Vagina (tissue), 2 donors: Measurements from ENCODE around the gene NAMPT.

Source experiments
- POLR2A ChIP-seq, 2 donors: fragments of 450-650 bp; IDR thresholded peaks; one replicate each; pipeline ENCODE4 v1.6.1; 2017; ENCODE audit warnings: antibody characterized with exemption in 2 of 2, mild to moderate bottlenecking in 2 of 2, moderate library complexity in 2 of 2
- POLR2AphosphoS5 ChIP-seq, 2 donors: sonication (generic); formaldehyde crosslinking; IDR thresholded peaks; one replicate each; pipeline ENCODE4 v1.9.0; 2017; ENCODE audit warnings: antibody characterized with exemption in 2 of 2, mild to moderate bottlenecking in 2 of 2, low read depth in 1 of 2; ENCODE audit not compliant: insufficient read depth in 1 of 2
- TF ChIP-seq, protein P1 (sequence below), 3 experiments: fragments of 450-650 bp in 2 of 3; fragments of 200-600 bp in 1 of 3; sonication (generic) in 1 of 3; IDR thresholded peaks; one replicate each; pipeline ENCODE4 v1.5.1; 2017 to 2019; ENCODE audit warnings: antibody characterized with exemption in 3 of 3, mild to moderate bottlenecking in 2 of 3, moderate library complexity in 2 of 3

GRCh38 chr7:106305732-106306131 is 20.9 kb upstream of the NAMPT start:
- TF ChIP-seq, protein P1, sequence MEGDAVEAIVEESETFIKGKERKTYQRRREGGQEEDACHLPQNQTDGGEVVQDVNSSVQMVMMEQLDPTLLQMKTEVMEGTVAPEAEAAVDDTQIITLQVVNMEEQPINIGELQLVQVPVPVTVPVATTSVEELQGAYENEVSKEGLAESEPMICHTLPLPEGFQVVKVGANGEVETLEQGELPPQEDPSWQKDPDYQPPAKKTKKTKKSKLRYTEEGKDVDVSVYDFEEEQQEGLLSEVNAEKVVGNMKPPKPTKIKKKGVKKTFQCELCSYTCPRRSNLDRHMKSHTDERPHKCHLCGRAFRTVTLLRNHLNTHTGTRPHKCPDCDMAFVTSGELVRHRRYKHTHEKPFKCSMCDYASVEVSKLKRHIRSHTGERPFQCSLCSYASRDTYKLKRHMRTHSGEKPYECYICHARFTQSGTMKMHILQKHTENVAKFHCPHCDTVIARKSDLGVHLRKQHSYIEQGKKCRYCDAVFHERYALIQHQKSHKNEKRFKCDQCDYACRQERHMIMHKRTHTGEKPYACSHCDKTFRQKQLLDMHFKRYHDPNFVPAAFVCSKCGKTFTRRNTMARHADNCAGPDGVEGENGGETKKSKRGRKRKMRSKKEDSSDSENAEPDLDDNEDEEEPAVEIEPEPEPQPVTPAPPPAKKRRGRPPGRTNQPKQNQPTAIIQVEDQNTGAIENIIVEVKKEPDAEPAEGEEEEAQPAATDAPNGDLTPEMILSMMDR (IDR thresholded peaks at IDR 0.05), result no peak
- TF ChIP-seq POLR2A (IDR thresholded peaks at IDR 0.05), result no peak
- no peak for TF ChIP-seq POLR2AphosphoS5 (IDR thresholded peaks at IDR 0.05; ENCODE audit: insufficient read depth in 1 of 2, low read depth in 1 of 2)
